Measurements from ENCODE around the gene OCA2. TPM values are rescaled to one million over a fixed set of nuclear protein-coding genes. Genes with fewer than 3 reads are reported as not detected.

Gene OCA2
- total RNA-seq, 2 donors from 2014 or later, result 0.10 to 0.82 TPM

GRCh38 chr15:28024889-28025250 lies 74.2 kb downstream of the OCA2 start:
- no peaks in the 10 kb centered on the region for H3K36me3 ChIP-seq
- H3K4me1 ChIP-seq, result no peaks in the 10 kb centered on the region
- H3K4me3 ChIP-seq, result no peak overlapping the region
- no peak for DNase-seq
- no peaks in the 10 kb centered on the region for H3K27me3 ChIP-seq
- TF ChIP-seq CTCF (IDR thresholded peaks at IDR 0.05), result no peak
- H3K27ac ChIP-seq, result no peak overlapping the region
- no peaks in the 10 kb centered on the region for H3K9me3 ChIP-seq
- intact Hi-C loops (cut with DNase I), result no loop called here
- no peak overlapping the region for H3K9ac ChIP-seq (ENCODE audit: low read depth in 2 of 2, low read length in 2 of 2)

GRCh38 chr15:28023933-28024888 lies 74.9 kb downstream of the OCA2 start:
- Histone ChIP-seq H3K4me3 (no peak overlapping the region), H3K9ac (ENCODE audit: low read depth in 2 of 2, low read length in 2 of 2) (no peak overlapping the region), H3K4me1 (no peaks in the 10 kb centered on the region), H3K27me3 (no peaks in the 10 kb centered on the region), H3K9me3 (no peaks in the 10 kb centered on the region), H3K36me3 (no peaks in the 10 kb centered on the region), H3K27ac (no peak overlapping the region)
- peak; percentile 5 for DNase-seq
- intact Hi-C loops (cut with DNase I), result no loop called here
- no peak for TF ChIP-seq CTCF (IDR thresholded peaks at IDR 0.05)

GRCh38 chr15:28023422-28023821 lies 75.7 kb downstream of the OCA2 start:
- no peaks in the 10 kb centered on the region for H3K9me3 ChIP-seq
- H3K27ac ChIP-seq, result no peak overlapping the region
- no peak for TF ChIP-seq CTCF (IDR thresholded peaks at IDR 0.05)
- no peaks in the 10 kb centered on the region for H3K4me1 ChIP-seq
- intact Hi-C loops (cut with DNase I), result no loop called here
- no peaks in the 10 kb centered on the region for H3K36me3 ChIP-seq
- H3K27me3 ChIP-seq, result no peaks in the 10 kb centered on the region
- H3K9ac ChIP-seq (ENCODE audit: low read depth in 2 of 2, low read length in 2 of 2), result no peak overlapping the region
- DNase-seq, result peak; percentile 7
- no peak overlapping the region for H3K4me3 ChIP-seq

- DNase-seq, result no peak
- no peak overlapping the region for H3K4me3 ChIP-seq
- H3K9me3 ChIP-seq, result no peaks in the 10 kb centered on the region
- H3K9ac ChIP-seq (ENCODE audit: low read depth in 2 of 2, low read length in 2 of 2), result no peak overlapping the region
- TF ChIP-seq CTCF (IDR thresholded peaks at IDR 0.05), result no peak
- no peaks in the 10 kb centered on the region for H3K4me1 ChIP-seq
- no peaks in the 10 kb centered on the region for H3K36me3 ChIP-seq
- intact Hi-C loops (cut with DNase I), result no loop called here
- no peaks in the 10 kb centered on the region for H3K27me3 ChIP-seq
- H3K27ac ChIP-seq, result no peak overlapping the region
Observed at GRCh38 chr15:28022961-28023360, 76.2 kb downstream of the OCA2 start.

GRCh38 chr15:28022181-28022580 lies 76.9 kb downstream of the OCA2 start:
- no peak for TF ChIP-seq CTCF (IDR thresholded peaks at IDR 0.05)
- peak; percentile 12 for DNase-seq
- no peak overlapping the region for H3K4me3 ChIP-seq

More at GRCh38 chr15:28022181-28022580, 76.9 kb downstream of the OCA2 start:
- Histone ChIP-seq H3K27me3 (no peaks in the 10 kb centered on the region), H3K9ac (ENCODE audit: low read depth in 2 of 2, low read length in 2 of 2) (no peak overlapping the region), H3K27ac (no peak overlapping the region), H3K9me3 (no peaks in the 10 kb centered on the region), H3K4me1 (no peaks in the 10 kb centered on the region), H3K36me3 (no peaks in the 10 kb centered on the region)
- intact Hi-C loops (cut with DNase I), result no loop called here

Measured in colonic mucosa (tissue), 4 donors.